HG03342 (cell line): ENCODE measurements around the gene ZNF511.

Experiments
- ATAC-seq: cut with Tn5 transposase; IDR thresholded peaks from one replicate; pipeline ENCODE4 v1.9.1; 2021; ENCODE audit warnings: mild to moderate bottlenecking, moderate library complexity; ENCODE audit not compliant: unreplicated experiment

ZNF511 gene

DNA sequence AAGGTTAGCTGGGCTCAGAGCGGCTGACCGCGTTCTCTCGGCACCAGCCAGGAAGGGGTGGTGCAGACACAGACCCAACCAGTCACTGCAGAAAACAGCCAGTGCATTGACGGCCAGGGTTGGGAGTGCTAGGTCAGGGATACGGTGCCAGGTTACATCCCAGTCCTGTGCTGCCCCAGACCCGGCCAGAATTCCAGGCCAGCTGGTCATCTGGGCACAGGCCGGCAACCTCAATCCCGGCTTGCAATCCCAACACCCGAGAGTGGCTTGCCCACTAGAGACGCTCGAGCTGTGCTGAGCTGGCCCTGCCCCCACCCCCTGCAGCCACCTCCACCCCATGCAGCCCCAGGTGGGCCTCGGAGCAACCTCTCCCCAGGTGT, 42.2 kb downstream of the ZNF511 start:
- no peak for ATAC-seq

DNA sequence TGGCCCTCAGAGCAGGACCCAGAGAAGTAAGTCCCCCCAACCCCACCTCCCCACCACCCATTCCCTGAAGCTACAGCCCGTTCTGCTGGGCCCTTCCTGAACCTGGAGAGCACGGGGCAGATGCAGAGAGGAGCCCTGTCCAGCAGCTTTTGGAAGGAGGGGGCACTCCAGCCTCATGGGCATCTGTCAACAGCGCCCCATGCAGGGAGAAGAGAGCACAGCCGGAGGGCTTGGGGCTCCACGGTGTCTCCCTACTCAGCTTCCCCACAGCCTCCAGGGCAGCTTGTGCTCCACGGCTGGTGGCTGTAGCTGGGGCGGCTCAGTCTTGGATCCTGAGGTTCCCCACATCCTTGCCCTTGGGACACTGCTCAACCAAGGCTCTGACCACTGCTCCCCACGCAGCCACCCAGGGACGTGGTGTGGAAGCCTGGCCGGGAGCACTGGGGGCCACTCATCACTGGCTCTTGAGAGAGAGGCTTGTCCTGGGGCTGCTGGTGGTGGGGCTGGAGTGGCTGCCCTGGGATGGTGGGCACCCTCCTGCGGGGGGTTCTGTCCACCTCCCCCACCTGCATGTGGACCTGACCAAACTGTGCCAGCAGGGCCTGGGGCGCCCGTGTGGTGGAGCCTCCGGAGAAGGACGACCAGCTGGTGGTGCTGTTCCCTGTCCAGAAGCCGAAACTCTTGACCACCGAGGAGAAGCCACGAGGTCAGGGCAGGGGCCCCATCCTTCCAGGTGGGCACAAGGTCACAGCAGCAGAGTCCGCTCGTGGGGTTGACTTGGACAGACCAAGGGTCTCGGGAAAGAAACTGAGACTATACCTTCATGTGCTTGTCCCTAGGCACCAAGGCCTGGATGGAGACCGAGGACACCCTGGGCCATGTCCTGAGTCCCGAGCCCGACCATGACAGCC, 42.9 kb downstream of the ZNF511 start:
- ATAC-seq = no peak

DNA sequence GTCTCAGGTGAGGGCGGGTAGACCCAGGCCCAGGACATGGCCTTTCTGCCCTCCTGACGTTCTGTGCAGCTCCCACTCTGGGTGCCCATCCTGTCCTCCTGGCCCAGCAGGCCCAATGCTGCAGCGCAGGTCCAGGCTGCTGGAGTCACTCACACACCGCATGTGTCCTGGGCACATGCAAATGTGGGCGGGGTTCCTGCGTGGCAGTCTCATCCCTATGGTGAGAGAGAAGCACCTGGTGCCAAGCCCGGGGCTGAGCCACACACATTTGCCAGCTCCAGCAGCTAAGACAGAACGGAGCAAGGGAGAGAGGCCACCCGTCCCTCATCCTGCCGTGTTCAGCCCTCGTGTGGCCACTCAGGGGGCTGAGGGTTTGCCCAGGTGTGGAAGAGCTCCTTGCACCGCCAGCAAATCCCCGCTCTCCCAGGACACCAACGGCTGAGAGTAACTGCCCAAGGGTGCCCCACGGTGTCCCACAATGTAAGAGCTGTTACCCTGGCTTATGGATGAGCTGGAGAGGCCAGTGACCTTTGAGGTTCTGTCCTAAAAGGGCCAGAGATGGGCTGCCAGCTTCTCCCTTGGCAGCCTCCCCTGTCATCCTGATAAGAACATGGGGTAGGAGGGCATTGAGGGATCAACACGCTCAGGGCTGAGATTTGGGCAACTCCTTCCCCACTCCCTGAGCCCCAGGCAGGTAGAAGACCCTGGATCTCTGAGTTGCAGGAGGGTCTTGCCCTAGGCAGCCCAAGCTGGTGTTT, 44.7 kb downstream of the ZNF511 start:
- no peak for ATAC-seq

DNA sequence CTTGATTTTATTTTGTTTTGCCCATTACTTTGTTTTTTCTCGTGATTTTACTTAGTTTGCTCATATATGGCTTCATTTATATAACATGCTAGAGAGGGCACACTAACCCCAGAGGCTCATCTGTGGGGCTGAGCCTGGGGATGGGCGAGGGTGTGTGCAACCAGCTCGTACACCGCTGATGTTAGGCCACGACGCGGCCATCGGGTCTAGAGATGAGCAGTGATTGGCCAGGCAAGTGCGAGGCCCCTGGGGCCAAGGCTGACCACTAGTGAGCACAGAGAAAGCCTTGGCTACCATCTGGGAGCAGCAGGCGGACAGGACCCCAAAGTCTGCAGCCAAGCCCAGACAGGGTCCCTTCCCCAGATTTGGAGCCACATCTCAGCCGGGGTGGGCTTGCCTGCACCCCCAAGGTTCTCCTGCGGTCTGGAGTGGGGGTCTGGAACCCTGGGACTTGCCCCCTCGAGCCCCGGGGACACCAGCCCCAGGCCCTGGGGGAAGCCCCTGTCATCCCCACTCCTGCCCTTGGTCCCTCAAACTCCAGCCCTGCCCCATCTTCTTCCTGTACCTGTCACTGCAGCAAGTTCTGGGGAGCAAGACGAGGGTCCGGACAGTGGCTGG, 45.4 kb downstream of the ZNF511 start:
- no peak for ATAC-seq

DNA sequence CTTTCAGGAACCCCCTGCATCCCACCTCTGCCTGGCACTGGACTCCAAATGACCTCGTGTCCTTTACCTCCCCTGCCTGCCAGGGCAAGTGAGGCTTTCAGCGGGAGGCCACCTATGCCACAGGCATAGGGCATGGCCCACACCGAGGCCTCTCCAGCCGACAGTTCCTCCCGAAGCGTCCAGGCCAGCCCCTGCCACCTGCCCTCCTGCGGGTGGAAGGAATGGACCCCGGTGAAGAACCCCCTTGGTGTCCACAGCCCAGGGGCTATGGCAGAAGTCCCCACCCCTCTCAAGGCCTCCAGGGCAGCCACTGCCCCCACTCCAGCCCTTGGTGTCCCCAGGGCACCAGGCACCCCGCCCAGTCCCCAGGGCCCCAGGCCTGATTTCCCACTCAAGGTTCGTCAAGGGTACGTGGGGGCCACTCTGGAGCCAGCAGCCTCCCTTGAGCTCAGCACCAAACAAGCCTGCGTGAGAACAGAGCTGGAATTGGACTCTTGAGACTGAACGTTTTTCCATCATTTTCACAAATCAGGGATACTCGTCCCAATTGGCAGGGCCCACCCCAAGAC, 46.0 kb downstream of the ZNF511 start:
- no peak for ATAC-seq

DNA sequence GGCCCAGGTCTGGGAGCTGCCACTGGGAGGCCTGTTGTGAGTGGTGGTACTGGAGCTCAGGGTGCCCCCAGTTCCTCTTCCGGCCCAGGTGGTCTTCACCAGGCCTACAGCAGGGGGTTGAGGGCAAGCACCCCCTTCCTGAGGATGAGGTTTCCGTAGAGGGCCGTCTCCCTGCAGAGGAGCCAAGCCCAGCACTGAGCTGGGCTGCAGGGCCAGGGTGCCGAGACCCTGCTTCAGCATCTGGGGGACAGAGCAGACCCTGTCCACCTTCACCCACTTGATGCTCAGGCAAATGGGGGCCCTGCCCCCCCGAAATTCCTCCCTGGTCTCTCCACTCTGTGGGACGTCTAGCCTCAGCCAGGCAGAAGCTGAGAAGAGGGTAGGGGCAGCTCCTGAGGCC, 46.6 kb downstream of the ZNF511 start:
- no peak for ATAC-seq

DNA sequence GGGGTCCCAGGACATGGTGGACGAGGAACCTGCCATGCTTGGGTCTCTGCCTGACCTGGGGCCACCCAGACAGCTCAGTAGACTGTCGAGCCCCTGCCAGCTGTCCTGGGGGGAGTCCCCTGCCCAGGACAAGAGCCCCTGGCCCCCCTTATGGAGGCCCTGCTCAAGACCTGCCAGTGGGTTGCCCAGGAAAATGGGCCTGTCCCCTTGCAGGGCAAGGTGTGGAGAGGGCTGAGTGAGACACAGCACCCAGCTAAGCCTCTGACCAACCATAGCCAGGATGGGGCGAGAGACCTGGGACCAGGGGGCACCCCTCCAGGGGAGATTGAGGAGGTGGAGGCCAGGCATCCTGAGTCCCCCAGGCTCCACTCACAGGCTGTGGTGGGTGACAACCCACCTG, 47.3 kb downstream of the ZNF511 start:
- ATAC-seq = no peak

DNA sequence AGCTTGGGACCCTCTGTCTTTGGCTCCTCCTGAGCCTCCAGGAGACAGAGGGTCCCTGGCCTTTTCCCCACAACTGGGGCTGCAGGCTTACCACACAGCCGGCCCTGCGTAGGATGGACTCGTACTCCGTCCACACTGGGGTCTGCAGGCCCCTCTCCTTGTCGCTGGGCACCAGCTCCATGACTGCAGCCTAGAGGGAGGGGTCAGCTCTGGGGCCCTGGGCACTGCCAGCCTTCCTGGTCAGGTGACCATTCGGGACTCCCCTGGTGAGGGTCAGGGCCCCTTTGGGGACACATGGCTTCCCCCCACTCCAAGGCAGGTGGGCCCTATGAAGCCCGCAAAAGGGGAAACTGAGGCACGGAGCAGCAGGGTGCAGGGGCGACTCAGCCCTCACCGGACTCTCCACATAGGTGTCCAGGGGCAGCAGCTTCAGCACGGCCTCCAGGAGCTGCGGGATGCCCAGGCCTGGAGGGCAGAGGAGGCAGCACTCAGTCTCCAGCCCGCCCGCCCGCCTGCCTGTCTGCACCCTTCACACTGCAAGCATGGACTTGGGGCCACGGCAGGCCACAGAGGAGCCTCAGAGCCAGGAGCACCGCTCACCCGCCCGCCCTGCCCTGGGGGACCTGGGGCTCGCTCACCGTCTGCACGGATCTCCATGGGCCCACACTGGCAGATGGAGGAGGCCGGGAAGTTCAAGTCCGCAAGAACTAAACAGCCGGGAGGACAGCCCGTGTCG, 48.0 kb downstream of the ZNF511 start:
- ATAC-seq = no peak

DNA sequence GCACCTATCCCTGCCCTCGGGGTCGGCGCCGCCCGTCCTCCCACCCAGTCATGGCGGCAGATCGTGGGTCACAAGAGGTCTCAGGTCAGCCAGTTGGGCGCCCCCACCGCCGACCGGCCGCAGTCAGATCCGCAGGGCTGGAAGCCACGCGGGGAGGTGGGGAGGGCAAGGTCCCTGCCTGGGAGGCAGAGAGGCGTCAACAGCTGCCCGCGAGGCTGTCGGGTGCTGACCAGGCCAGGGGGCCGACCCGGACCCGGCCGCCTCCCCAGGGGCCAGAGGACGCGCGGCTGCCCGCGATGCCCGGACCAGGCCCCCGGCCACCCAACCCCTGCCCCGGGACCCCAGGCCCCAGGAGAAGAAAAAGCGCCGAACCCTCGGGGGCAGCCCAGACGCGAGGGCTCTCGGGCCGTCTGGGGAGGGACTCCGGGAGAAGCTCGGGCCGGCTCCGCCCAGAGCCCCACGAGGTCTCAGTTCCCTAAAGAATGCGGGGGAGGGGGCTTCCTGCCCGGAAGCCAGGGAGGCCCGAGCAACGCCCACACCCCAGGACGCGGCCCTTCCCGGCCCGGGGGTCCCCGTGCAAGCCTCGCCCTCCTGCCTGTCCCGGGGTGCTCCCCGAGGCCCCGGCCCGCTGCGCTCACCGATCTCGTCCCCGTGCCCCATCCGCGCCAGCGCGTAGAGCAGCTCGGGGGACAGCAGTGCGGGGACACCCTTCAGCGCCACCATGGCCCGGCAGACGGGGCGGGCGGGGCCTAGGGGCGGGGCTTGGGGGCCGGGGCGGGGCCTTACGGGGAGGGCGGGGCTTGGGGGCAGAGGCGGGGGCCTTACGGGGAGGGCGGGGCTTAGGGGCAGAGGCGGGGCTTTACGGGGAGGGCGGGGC, 48.8 kb downstream of the ZNF511 start, which contains the start of gene FUOM:
FUOM (minus strand) TSS at position 735 of the 877 bp plus-strand sequence; CDS start at position 723, 12 bp downstream.
- peak; percentile 73 for ATAC-seq

DNA sequence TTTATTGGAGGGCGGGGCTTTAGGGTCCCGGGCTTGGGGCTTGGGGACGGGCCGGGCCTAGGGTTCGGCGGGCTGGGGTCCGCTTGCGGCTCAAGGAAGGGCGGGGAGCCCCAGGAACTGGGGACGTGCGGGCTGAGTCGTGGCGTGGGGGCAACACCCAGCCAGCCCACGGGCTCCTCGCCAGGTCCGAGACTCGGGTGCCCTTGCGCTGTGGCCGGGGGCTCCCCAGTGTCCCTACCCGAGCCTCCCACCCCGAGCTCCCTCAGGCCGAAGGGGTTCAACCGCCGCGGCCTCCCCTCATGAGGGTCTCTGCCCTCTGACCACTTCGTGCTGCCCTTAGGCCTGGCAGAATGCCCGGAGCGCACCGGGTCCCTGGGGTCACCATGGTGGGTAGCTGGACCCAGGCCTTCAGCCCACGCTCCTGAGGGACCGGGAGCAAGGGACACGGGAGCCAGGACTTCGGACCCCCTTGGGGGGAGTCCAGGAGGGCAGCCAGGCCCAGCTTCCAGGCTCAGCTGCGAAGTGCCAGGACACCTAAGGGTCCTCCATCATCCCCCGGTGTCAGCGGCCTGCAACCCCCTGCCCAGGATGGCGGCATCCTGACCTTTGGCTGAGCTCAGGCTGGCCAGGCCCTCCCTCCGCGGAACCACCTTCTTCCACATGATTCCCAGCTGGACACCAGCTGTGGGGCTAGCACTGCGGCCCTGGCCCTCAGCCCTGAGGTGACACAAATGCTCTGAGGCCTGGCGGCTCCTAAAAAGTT, 49.6 kb downstream of the ZNF511 start:
- no peak for ATAC-seq

DNA sequence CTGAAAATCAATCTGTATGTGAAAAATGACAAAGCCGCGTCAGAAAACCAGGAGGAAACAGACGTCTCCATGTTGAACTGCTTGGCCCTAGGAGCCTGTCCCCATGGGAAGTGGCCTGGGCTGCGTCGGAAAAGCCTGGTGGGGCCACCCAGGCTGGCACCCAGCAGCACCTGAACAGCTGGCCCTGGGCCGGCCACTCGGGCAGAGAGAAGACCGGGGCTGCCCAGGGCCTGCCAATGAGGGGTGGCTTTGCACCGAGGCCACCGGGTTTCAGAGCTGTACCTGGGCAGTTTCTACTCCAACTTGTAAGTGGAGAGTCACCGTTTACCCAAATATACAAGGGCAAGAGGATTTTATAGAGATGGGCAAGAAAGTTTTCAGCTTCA, 50.2 kb downstream of the ZNF511 start:
- no peak for ATAC-seq

DNA sequence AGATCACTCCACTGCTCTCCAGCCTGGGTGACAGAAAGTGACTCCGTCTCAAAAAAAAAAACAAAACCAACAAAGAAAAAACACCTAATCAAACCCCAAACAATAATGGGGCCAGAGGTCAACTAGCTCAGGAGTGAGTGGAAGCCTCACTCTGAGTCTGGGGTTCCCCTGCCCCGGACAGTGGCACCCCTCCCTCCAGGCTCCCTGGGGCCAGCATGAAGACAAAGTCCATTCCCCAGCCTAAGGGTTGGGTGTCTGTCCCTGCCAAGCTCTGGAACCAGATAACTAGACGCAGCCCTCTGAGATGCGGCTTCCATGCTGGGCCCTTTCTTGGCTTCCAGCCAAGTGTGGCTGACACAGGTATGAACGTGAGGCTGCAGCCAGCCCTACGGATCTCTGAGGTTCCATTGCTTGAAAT, 50.8 kb downstream of the ZNF511 start:
- no peak for ATAC-seq

DNA sequence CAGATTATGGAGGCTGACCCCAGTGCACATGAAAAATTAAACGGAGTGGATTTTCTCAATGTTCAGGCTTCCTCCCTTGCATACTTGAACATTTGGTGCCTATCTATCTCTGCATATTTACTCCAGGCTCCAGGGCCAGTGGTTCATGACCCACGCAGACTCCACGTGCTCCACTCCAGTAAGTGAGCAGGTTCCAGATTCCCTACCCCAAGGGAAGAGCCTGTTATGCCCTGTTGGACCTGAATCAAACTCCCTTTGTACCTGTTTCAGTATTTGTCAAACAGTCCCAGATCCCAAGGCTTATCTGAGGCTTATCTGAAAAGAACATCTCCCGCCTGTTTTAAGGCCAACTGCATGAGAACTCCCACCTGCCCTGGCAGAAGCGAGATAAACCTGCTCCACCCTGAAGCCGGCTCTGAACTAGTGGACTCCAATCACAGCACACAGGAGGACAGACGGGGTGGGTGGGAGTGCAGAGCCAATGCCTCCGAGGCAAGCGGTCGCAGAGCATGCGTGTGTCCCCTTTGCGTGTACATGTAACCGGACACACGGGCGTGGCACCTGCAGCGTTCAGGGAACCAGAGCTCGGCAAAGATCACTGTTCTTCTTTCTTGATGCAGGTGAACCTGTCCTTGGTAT, 51.4 kb downstream of the ZNF511 start:
- no peak for ATAC-seq

DNA sequence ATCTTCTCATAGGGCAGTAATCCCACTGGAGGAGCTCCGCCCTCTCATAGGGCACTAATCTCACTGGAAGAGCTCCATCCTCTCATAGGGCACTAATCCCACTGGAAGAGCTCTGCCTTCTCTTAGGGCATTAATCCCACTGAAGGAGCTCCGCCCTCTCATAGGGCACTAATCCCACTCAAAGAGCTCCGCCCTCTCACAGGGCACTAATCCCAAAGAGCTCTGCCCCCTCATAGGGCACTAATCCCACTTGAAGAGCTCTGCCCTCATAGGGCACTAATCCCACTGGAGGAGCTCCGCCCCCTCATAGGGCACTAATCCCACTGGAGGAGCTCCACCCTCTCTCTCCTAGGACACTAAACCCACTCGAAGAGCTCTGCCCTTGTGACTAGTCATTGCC, 52.5 kb downstream of the ZNF511 start:
- no peak for ATAC-seq

DNA sequence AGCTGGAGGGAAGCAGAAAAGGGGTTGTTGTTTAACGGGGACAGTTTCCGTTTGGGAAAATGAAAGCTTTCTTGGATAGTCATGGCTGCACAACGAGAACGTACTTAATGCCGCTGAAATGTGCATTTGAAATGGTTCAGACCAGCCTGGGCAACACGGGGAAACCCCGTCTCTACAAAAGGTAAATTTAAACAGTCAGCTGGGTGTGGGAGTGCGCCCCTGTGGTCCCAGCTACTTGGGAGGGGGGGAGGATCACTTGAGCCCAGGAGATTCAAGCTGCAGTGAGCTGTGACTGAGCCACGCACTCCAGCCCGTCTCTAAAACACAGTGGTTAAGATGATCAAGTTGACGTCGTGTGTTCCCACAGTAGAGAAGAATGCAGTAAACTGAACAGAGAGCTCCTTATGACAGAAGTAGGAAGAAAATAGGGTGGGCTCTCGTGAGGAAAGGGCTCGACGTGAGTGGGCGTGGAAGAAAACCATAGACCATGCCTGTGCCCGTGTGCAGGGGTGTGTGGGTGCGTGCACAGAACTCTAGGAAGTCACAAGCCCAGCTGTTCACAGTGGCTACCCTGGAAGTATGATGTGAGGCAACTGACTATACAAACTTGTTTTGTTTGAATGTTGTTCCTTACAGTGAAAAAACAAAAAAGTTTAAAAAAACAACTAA, 53.2 kb downstream of the ZNF511 start:
- ATAC-seq = no peak
